PC-3 (cell line): ENCODE results near the gene ZBTB40. TPM values are rescaled to one million over a fixed set of nuclear protein-coding genes. Genes with fewer than 3 reads are reported as not detected.

ENCODE experiments used
- ATAC-seq: fragments of 200-7000 bp; cut with Tn5 transposase; 2 replicates; pipeline ENCODE4 v1.9.1; 2020; ENCODE audit warnings: mild to moderate bottlenecking, moderate library complexity
- BruUV-seq: library from RNA; stranded (reverse); fragments of 400-500 nt; replicated peaks from 2 replicates; lab custom pipeline; 2021; lab: Mats Ljungman, UMichigan
- CTCF ChIA-PET: fragments of 300-600 bp; sonication (Branson Sonifier 250); formaldehyde crosslinking; loops from one replicate; lab custom pipeline; 2022; ENCODE audit warnings: antibody characterized with exemption; lab: Charles Lee
- POLR2A ChIA-PET: fragments of 300-600 bp; sonication (Branson Sonifier 250); formaldehyde crosslinking; loops from one replicate; lab custom pipeline; 2022; ENCODE audit warnings: antibody characterized with exemption; ENCODE audit not compliant: unreplicated experiment; lab: Charles Lee
- DNase-seq: peaks from one replicate; pipeline ENCODE4 v3.0.0-alpha.2; 2015
- H2AFZ ChIP-seq: fragments of 300-600 bp; sonication (generic); 2 replicates; pipeline ENCODE4 v1.6.0; 2016; ENCODE audit warnings: antibody characterized with exemption, low read length
- H3F3A ChIP-seq: fragments of 300-600 bp; sonication (generic); one replicate; pipeline ENCODE4 v1.6.0; 2017; ENCODE audit warnings: antibody characterized with exemption, low read length, control low read depth, mild to moderate bottlenecking; ENCODE audit not compliant: unreplicated experiment
- H3K27ac ChIP-seq: fragments of 300-600 bp; sonication (generic); 2 replicates; pipeline ENCODE4 v1.5.1; 2016; ENCODE audit warnings: mild to moderate bottlenecking, low read length
- H3K27me3 ChIP-seq: fragments of 300-600 bp; sonication (generic); 2 replicates; pipeline ENCODE4 v1.6.1; 2016; ENCODE audit warnings: low read length, mixed read lengths
- H3K36me3 ChIP-seq: fragments of 300-600 bp; sonication (generic); 2 replicates; pipeline ENCODE4 v1.6.1; 2016; ENCODE audit warnings: low read depth, mixed run types, low read length, mixed read lengths
- H3K4me1 ChIP-seq: fragments of 300-600 bp; sonication (generic); 2 replicates; pipeline ENCODE4 v1.5.1; 2016; ENCODE audit warnings: low read length; ENCODE audit not compliant: insufficient read depth
- H3K4me2 ChIP-seq: fragments of 300-600 bp; sonication (generic); 2 replicates; pipeline ENCODE4 v1.6.0; 2016; ENCODE audit warnings: low read length
- H3K4me3 ChIP-seq: fragments of 300-600 bp; sonication (generic); 2 replicates; pipeline ENCODE4 v1.5.1; 2016; ENCODE audit warnings: mild to moderate bottlenecking, low read length, mixed read lengths
- H3K79me2 ChIP-seq: fragments of 300-600 bp; sonication (generic); 2 replicates; pipeline ENCODE4 v1.6.1; 2017; ENCODE audit warnings: low read length, mixed read lengths
- H3K9ac ChIP-seq: fragments of 300-600 bp; sonication (generic); 2 replicates; pipeline ENCODE4 v1.6.0; 2016; ENCODE audit warnings: mild to moderate bottlenecking, low read length
- H3K9me2 ChIP-seq: fragments of 300-600 bp; sonication (generic); replicated peaks from 2 replicates; pipeline ENCODE4 v1.6.1; 2016; ENCODE audit warnings: mixed run types, low read length, mixed read lengths
- H3K9me3 ChIP-seq: fragments of 300-600 bp; sonication (generic); 2 replicates; pipeline ENCODE4 v1.6.1; 2016; ENCODE audit warnings: low read length, mixed read lengths
- H4K20me1 ChIP-seq: fragments of 300-600 bp; sonication (generic); 2 replicates; pipeline ENCODE4 v1.6.1; 2016; ENCODE audit warnings: low read length, mixed read lengths
- CTCF ChIP-seq: fragments of 300-600 bp; sonication (generic); conservative IDR thresholded peaks from 2 replicates; pipeline ENCODE4 v1.5.1; 2017; ENCODE audit warnings: antibody characterized with exemption, low read depth, mild to moderate bottlenecking, low read length
- EZH2 ChIP-seq: fragments of 300-600 bp; sonication (generic); IDR thresholded peaks from one replicate; pipeline ENCODE4 v1.6.1; 2017; ENCODE audit warnings: antibody characterized with exemption, mild to moderate bottlenecking, low read length; ENCODE audit not compliant: unreplicated experiment
- EZH2phosphoT487 ChIP-seq: fragments of 300-600 bp; sonication (generic); IDR thresholded peaks from 2 replicates; pipeline ENCODE4 v1.6.1; 2018; ENCODE audit warnings: mild to moderate bottlenecking, antibody characterized with exemption, low read length, borderline replicate concordance
- intact Hi-C: fragments of 100-400 bp; cut with micrococcal nuclease; formaldehyde crosslinking; loops from 2 replicates; pipeline ENCODE4 v1.9.0; 2023
- total RNA-seq: library from RNA; depleted of rRNA; stranded (reverse); fragments of >200 nt; gene quantifications from 2 replicates; pipeline ENCODE4 v1.2.3, GENCODE V29; 2014

The ZBTB40 gene
- total RNA-seq, 1 experiment from 2014 or later: 20.2 TPM

- CTCF ChIA-PET: no interaction called here
- Histone ChIP-seq H2AFZ (no peak overlapping the region), H3F3A (no peaks in the 10 kb centered on the region), H3K27ac (no peak overlapping the region), H4K20me1 (no peaks in the 10 kb centered on the region), H3K79me2 (no peaks in the 10 kb centered on the region), H3K27me3 (no peaks in the 10 kb centered on the region), H3K9ac (no peak overlapping the region), H3K4me2 (no peak overlapping the region), H3K9me3 (no peaks in the 10 kb centered on the region), H3K36me3 (peaks cover 15% of the 10 kb centered on the region; the same call in 1 of the 2 replicates), H3K9me2 (no peaks in the 10 kb centered on the region), H3K4me1 (no peaks in the 10 kb centered on the region), H3K4me3 (no peak overlapping the region)
- no peak for TF ChIP-seq EZH2phosphoT487
- TF ChIP-seq CTCF: no peak
- no peak for TF ChIP-seq EZH2
- DNase-seq: no peak
- no TSS peak for BruUV-seq
- ATAC-seq: no peak
- intact Hi-C loops: no loop called here
- POLR2A ChIA-PET: no interaction called here
Observed at GRCh38 chr1:22528451-22528850, 76.8 kb downstream of the ZBTB40 start.

- no peaks in the 10 kb centered on the region for H3K4me1 ChIP-seq
- H3K36me3 ChIP-seq: peaks cover 3% of the 10 kb centered on the region; the same call in 1 of the 2 replicates
- POLR2A ChIA-PET: no interaction called here
- intact Hi-C loops: no loop called here
- no peak overlapping the region for H3K4me2 ChIP-seq
- H3K9me3 ChIP-seq: no peaks in the 10 kb centered on the region
- H3K9me2 ChIP-seq: no peaks in the 10 kb centered on the region
- H4K20me1 ChIP-seq: no peaks in the 10 kb centered on the region
- H3K27ac ChIP-seq: no peak overlapping the region
- BruUV-seq: TSS peak; percentile 25
- no peaks in the 10 kb centered on the region for H3K27me3 ChIP-seq
- H3K9ac ChIP-seq: no peak overlapping the region
- ATAC-seq: no peak
- H3F3A ChIP-seq: no peaks in the 10 kb centered on the region
- H3K79me2 ChIP-seq: no peaks in the 10 kb centered on the region
- TF ChIP-seq EZH2phosphoT487 (no peak), EZH2 (no peak), CTCF (no peak)
- CTCF ChIA-PET: no interaction called here
- H3K4me3 ChIP-seq: no peak overlapping the region
- no peak overlapping the region for H2AFZ ChIP-seq
- DNase-seq: no peak
Observed at GRCh38 chr1:22529901-22530621, 78.4 kb downstream of the ZBTB40 start.

- Histone ChIP-seq H3K27ac (no peak overlapping the region), H3K9ac (no peak overlapping the region), H3K4me2 (no peak overlapping the region), H3K4me3 (no peak overlapping the region), H3K9me2 (no peaks in the 10 kb centered on the region), H3K9me3 (no peaks in the 10 kb centered on the region), H3K79me2 (no peaks in the 10 kb centered on the region), H3K36me3 (no peaks in the 10 kb centered on the region), H3K4me1 (no peaks in the 10 kb centered on the region), H3F3A (no peaks in the 10 kb centered on the region), H4K20me1 (no peaks in the 10 kb centered on the region), H3K27me3 (no peaks in the 10 kb centered on the region), H2AFZ (no peak overlapping the region)
- BruUV-seq: no TSS peak
- CTCF ChIA-PET: no interaction called here
- ATAC-seq (no peak), DNase-seq (no peak)
- POLR2A ChIA-PET: no interaction called here
- TF ChIP-seq EZH2 (no peak), CTCF (no peak), EZH2phosphoT487 (no peak)
- intact Hi-C loops: no loop called here
Observed at GRCh38 chr1:22530715-22531114, 79.1 kb downstream of the ZBTB40 start.
